RWPE2 (cell line): ENCODE data around the gene PEX5L.

Source experiments
- ATAC-seq: fragments of 200-7000 bp; cut with Tn5 transposase; 3 replicates; pipeline ENCODE4 v1.9.1; 2021; ENCODE audit warnings: low read depth
- DNase-seq: peaks from one replicate; pipeline ENCODE4 v3.0.0-alpha.2; 2020; ENCODE audit warnings: low spot score
- H3K27ac ChIP-seq: fragments of 450-650 bp; 2 replicates; pipeline ENCODE4 v1.5.1; 2017; ENCODE audit warnings: mild to moderate bottlenecking; ENCODE audit not compliant: poor library complexity, severe bottlenecking
- H3K27me3 ChIP-seq: fragments of 250-450 bp; sonication (Bioruptor Pico); 2 replicates; pipeline ENCODE4 v1.5.1; 2021; ENCODE audit warnings: mild to moderate bottlenecking, moderate library complexity; ENCODE audit not compliant: insufficient read depth, poor library complexity, severe bottlenecking
- H3K36me3 ChIP-seq: fragments of 250-450 bp; sonication (Bioruptor Pico); 2 replicates; pipeline ENCODE4 v1.5.1; 2020; ENCODE audit warnings: low read depth, mild to moderate bottlenecking, moderate library complexity
- H3K4me1 ChIP-seq: fragments of 250-450 bp; sonication (Bioruptor Pico); 2 replicates; pipeline ENCODE4 v1.5.1; 2021; ENCODE audit warnings: mild to moderate bottlenecking, moderate library complexity; ENCODE audit not compliant: insufficient read depth, poor library complexity, severe bottlenecking
- H3K4me3 ChIP-seq: fragments of 250-450 bp; sonication (Bioruptor Pico); 2 replicates; pipeline ENCODE4 v1.5.1; 2021; ENCODE audit warnings: mild to moderate bottlenecking, moderate library complexity; ENCODE audit not compliant: severe bottlenecking
- H3K9me3 ChIP-seq: fragments of 250-450 bp; sonication (Bioruptor Pico); 2 replicates; pipeline ENCODE4 v1.5.1; 2021; ENCODE audit warnings: mild to moderate bottlenecking, moderate library complexity; ENCODE audit not compliant: severe bottlenecking
- CTCF ChIP-seq: fragments of 450-650 bp; IDR thresholded peaks from one replicate; pipeline ENCODE4 v1.5.1; 2017; ENCODE audit warnings: mild to moderate bottlenecking, moderate library complexity; ENCODE audit not compliant: poor library complexity, severe bottlenecking

PEX5L gene

GRCh38 chr3:179822296-179822695 is 214.4 kb downstream of the PEX5L start:
- H3K36me3 ChIP-seq = no peaks in the 10 kb centered on the region
- DNase-seq (no peak), ATAC-seq (no peak)
- no peaks in the 10 kb centered on the region for H3K9me3 ChIP-seq
- H3K27me3 ChIP-seq = no peaks in the 10 kb centered on the region
- TF ChIP-seq CTCF = no peak
- H3K4me1 ChIP-seq = no peaks in the 10 kb centered on the region
- no peak overlapping the region for H3K4me3 ChIP-seq
- H3K27ac ChIP-seq = no peak overlapping the region

GRCh38 chr3:179819379-179819778 is 217.4 kb downstream of the PEX5L start:
- H3K9me3 ChIP-seq = no peaks in the 10 kb centered on the region
- no peaks in the 10 kb centered on the region for H3K4me1 ChIP-seq
- ATAC-seq (no peak), DNase-seq (no peak)
- no peaks in the 10 kb centered on the region for H3K36me3 ChIP-seq
- H3K27me3 ChIP-seq = no peaks in the 10 kb centered on the region
- TF ChIP-seq CTCF = no peak
- H3K4me3 ChIP-seq = no peak overlapping the region
- H3K27ac ChIP-seq = no peak overlapping the region

- H3K9me3 ChIP-seq = no peaks in the 10 kb centered on the region
- H3K27me3 ChIP-seq = no peaks in the 10 kb centered on the region
- no peak for ATAC-seq
- no peak overlapping the region for H3K4me3 ChIP-seq
- H3K4me1 ChIP-seq = peaks cover 13% of the 10 kb centered on the region
- H3K27ac ChIP-seq = peak overlapping the region; percentile 49
- no peaks in the 10 kb centered on the region for H3K36me3 ChIP-seq
- no peak for DNase-seq
- TF ChIP-seq CTCF = no peak
Measured at GRCh38 chr3:179812096-179812382, 224.7 kb downstream of the PEX5L start.

- peak; percentile 76 for TF ChIP-seq CTCF
- no peaks in the 10 kb centered on the region for H3K27me3 ChIP-seq
- H3K27ac ChIP-seq = peak overlapping the region; percentile 49
- H3K4me3 ChIP-seq = no peak overlapping the region
- ATAC-seq = peak; percentile 80
- no peak for DNase-seq
- H3K36me3 ChIP-seq = no peaks in the 10 kb centered on the region
- H3K4me1 ChIP-seq = peaks cover 14% of the 10 kb centered on the region
- no peaks in the 10 kb centered on the region for H3K9me3 ChIP-seq
Measured at GRCh38 chr3:179811321-179812095, 225.2 kb downstream of the PEX5L start.

- no peaks in the 10 kb centered on the region for H3K9me3 ChIP-seq
- no peaks in the 10 kb centered on the region for H3K27me3 ChIP-seq
- no peak for DNase-seq
- no peak overlapping the region for H3K27ac ChIP-seq
- H3K36me3 ChIP-seq = no peaks in the 10 kb centered on the region
- H3K4me3 ChIP-seq = no peak overlapping the region
- ATAC-seq = no peak
- TF ChIP-seq CTCF = no peak
- peaks cover 20% of the 10 kb centered on the region for H3K4me1 ChIP-seq
Measured at GRCh38 chr3:179809639-179810038, 227.1 kb downstream of the PEX5L start.
